HL-60/S4 treated with phorbol 12-myristate 13-acetate at 8.2 ng/mL for 4 days and 3 days (cell line): ENCODE results near the gene NKAIN2.

Experiments
- in situ Hi-C: fragments of 300-500 bp; cut with MboI; formaldehyde crosslinking; loops from 2 replicates; pipeline ENCODE4 v1.15.0; 2022; ENCODE audit warnings: low sequenced_read_pairs

Gene NKAIN2

DNA sequence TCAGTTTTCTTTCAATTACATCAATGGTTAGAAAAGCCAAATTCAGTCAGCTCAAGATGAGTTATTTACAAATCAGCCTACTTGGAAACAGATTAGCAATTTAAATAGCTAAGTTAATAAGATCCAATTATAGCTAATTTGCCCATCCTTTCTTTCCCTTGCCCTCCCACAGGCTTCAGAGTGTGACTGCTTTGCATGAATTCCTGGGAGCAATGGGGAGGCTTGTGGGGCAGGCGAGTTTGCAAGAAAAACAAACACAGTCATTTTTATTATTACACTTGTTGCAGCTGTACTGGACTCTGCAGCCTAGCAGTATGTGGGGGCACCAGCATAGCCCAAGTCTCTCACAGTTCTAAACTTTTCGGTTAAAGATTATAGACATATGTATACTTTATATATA, 219.0 kb downstream of the NKAIN2 start:
- in situ Hi-C loops: no loop called here

GRCh38 chr6:124026694-124027093, 223.0 kb downstream of the NKAIN2 start:
- in situ Hi-C loops: no loop called here

- in situ Hi-C loops: no loop called here
Measured at GRCh38 chr6:124027392-124027791, 223.7 kb downstream of the NKAIN2 start.

- in situ Hi-C loops: no loop called here
Measured at GRCh38 chr6:124028117-124028516, 224.5 kb downstream of the NKAIN2 start.

DNA sequence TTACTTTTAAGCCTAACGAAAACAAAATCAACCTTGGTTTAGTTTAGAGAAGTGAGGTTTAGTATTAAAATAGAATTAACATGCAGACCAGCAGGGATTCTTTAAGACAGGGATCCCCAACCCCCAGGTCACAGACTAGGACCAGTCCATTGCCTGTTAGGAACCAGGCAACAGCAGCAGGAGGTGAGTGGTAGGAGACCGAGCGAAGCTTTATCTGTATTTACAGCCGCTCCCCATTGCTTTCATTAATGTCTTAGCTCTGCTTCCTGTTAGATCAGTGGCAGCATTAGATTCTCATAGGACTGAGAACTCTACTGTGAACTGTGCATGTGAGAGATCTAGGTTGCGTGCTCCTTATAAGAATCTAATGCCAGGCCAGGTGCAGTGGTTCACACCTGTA, 225.9 kb downstream of the NKAIN2 start:
- in situ Hi-C loops: no loop called here

- in situ Hi-C loops: no loop called here
Measured at GRCh38 chr6:124033501-124033900, 229.8 kb downstream of the NKAIN2 start.

- in situ Hi-C loops: no loop called here
Measured at GRCh38 chr6:124036384-124036783, 232.7 kb downstream of the NKAIN2 start.

DNA sequence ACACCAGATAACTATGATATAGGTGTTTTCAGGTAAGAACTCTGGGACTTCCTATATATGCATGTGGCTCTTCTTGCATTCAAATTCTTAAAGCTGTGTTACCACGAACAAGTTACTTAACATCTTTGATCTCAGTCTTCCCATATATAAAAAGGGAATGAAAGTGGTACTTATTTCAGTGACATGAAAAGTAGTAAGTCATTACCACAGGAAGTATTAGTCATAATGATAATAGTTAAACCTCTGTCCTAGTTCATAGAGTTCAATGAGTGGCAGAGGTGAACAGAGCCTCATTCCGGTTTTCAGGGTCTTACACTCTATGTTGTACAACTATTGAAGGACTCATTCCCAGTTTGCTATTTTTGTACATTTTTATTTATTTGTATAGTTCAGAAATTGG, 237.0 kb downstream of the NKAIN2 start:
- in situ Hi-C loops: no loop called here

GRCh38 chr6:124052120-124052519, 248.5 kb downstream of the NKAIN2 start:
- in situ Hi-C loops: no loop called here

DNA sequence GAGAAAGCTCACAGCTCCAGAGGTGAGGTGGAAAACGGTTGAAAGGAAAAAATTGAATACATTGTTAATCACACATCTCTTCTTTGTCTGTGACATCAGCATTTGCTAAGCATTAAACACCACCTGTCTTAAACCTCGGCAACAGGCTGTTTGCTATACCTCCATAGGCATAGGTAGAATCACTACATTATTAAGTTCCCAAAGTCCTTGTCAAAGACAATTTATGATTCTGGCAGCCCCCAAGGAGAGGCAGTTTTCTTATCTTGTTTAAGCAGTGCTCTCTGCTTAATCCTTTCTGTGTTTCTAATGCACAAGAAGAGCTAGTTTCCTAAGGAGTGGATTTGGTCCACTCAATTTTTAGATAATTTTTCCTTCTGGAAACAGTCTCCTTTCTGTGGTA, 249.7 kb downstream of the NKAIN2 start:
- in situ Hi-C loops: no loop called here

- in situ Hi-C loops: no loop called here
Measured at GRCh38 chr6:124054034-124054433, 250.4 kb downstream of the NKAIN2 start.

- in situ Hi-C loops: no loop called here
Measured at GRCh38 chr6:124055395-124055794, 251.7 kb downstream of the NKAIN2 start.

DNA sequence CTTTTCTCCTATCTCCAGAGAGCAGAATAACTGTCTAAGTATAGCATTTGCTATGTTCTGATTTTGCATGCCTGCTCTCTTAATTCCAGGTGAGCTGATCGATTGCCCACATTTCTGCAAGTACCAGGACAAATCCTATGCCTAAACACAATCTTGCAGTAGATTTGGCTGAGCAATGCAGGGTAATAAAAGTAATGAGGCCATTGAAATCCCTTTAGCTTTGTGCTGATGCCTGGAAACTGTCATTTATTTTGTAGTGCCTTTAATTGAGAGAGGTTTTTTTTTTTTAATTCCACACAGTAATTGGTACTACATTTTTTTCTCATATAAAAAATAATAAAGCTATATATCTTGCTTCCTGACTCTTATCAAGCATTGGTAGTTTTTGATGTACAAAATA, 252.3 kb downstream of the NKAIN2 start:
- in situ Hi-C loops: no loop called here

GRCh38 chr6:124056407-124057334, 253.0 kb downstream of the NKAIN2 start:
- in situ Hi-C loops: no loop called here

- in situ Hi-C loops: no loop called here
Measured at GRCh38 chr6:124057461-124057860, 253.8 kb downstream of the NKAIN2 start.

DNA sequence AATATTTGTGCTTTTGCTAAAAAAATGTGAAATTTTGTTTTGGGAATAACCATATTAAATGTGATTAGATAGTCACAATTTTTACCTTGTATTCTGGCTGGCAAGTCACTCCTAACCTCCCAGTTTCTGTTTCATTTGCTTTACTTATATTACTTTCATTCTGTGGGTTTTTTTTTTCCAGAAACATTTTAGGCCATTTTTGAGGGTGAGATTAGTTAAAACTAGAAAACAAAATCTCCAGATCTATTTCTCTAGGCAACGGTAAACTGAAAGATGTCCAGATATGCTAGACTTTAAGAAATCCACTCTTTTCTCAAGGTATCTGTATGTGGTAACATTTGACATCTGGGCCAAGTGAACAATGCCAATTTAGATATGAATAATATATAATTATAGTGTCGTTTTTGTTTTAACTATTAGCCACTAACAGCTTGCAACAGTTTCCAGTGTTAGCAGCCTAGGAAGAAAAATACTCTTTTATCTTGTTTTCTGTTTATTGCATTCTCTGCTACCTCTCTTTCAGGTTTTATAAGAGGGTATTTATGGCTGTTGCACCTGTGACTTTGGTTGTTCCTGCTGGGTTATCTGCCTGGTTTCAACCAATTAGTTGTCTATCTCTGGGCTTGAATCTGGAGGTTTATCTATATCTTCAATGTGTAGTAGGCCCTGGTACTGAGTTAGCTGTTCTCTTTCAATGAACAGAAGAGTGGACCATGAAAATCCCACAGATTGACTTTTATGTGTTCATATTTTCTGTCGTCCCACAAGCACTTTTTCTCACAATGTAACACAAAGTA, 260.9 kb downstream of the NKAIN2 start:
- in situ Hi-C loops: no loop called here

- in situ Hi-C loops: no loop called here
Measured at GRCh38 chr6:124066269-124066668, 262.6 kb downstream of the NKAIN2 start.

DNA sequence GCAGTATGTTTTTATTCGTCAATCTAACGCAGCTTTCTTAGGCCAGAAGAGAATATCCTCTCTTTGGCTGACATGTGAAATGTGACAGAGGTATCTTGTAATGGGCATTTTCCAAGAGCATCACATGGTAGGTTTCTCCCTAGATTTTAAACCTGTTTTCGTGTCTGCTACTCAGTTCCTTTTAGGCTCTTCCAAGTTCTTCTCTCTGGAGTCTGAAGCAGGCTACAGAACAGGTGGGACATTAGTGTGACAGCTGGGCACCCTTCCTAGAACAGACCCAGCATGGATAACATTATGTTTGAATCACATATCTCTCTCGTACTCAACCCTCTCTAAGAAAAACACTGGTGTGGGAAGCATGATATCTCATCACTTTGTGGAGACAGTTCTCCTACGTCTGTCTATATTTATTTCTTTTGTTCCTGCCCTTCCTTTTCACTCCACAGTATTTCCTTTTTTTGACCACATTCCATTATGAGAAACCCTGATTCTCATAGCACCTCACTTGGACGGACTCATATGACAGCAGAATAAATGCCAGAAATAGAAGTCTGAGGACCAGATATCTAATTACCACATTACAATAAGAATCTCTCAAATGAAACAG, 263.4 kb downstream of the NKAIN2 start:
- in situ Hi-C loops: no loop called here

GRCh38 chr6:124069230-124069950, 265.7 kb downstream of the NKAIN2 start:
- in situ Hi-C loops: no loop called here

- in situ Hi-C loops: no loop called here
Measured at GRCh38 chr6:124073021-124073420, 269.4 kb downstream of the NKAIN2 start.
